ENCODE measurements around the gene MAPK8.

MAPK8 gene

GRCh38 chr10:48302515-48303476 is 3.7 kb upstream of the MAPK8 start:
- Histone ChIP-seq H3K36me3 (no peaks in the 10 kb centered on the region), H3K4me3 (ENCODE audit: low read depth in 1 of 2, low read length in 1 of 2) (no peak overlapping the region), H3K9me3 (no peaks in the 10 kb centered on the region), H3K27ac (no peak overlapping the region), H3K4me1 (ENCODE audit: control insufficient read depth in 1 of 2, insufficient read depth in 1 of 2, low read depth in 1 of 2, low read length in 1 of 2) (peaks cover 11 to 12% of the 10 kb centered on the region in 2 experiments), H3K27me3 (peaks cover 39% of the 10 kb centered on the region)
- TF ChIP-seq CTCF (IDR thresholded peaks at IDR 0.05), result no peak

GRCh38 chr10:48305905-48306264 is 592 bp upstream of the MAPK8 start:
- Histone ChIP-seq H3K27me3 (peaks cover 24% of the 10 kb centered on the region), H3K9me3 (no peaks in the 10 kb centered on the region), H3K4me3 (ENCODE audit: low read depth in 1 of 2, low read length in 1 of 2) (peak overlapping the region; percentile 65 to 74), H3K36me3 (no peaks in the 10 kb centered on the region), H3K27ac (peak overlapping the region; percentile 89), H3K4me1 (ENCODE audit: control insufficient read depth in 1 of 2, insufficient read depth in 1 of 2, low read depth in 1 of 2, low read length in 1 of 2) (peaks cover 11 to 14% of the 10 kb centered on the region in 2 experiments)
- no peak for TF ChIP-seq CTCF (IDR thresholded peaks at IDR 0.05)

- Histone ChIP-seq H3K4me1 (ENCODE audit: control insufficient read depth in 1 of 2, insufficient read depth in 1 of 2, low read depth in 1 of 2, low read length in 1 of 2) (peaks cover 11 to 14% of the 10 kb centered on the region in 2 experiments), H3K27me3 (peaks cover 13% of the 10 kb centered on the region), H3K27ac (peak overlapping the region; percentile 89), H3K36me3 (no peaks in the 10 kb centered on the region), H3K4me3 (ENCODE audit: low read depth in 1 of 2, low read length in 1 of 2) (peak overlapping the region; percentile 65 to 74), H3K9me3 (no peaks in the 10 kb centered on the region)
- TF ChIP-seq CTCF (IDR thresholded peaks at IDR 0.05), result no peak
Observed at GRCh38 chr10:48306870-48307710, 613 bp downstream of the MAPK8 start.

- Histone ChIP-seq H3K27me3 (peaks cover 13% of the 10 kb centered on the region), H3K4me1 (ENCODE audit: control insufficient read depth in 1 of 2, insufficient read depth in 1 of 2, low read depth in 1 of 2, low read length in 1 of 2) (peaks cover 11 to 14% of the 10 kb centered on the region in 2 experiments), H3K9me3 (no peaks in the 10 kb centered on the region), H3K27ac (no peak overlapping the region), H3K4me3 (ENCODE audit: low read depth in 1 of 2, low read length in 1 of 2) (peak overlapping the region; percentile 65 to 74), H3K36me3 (no peaks in the 10 kb centered on the region)
- no peak for TF ChIP-seq CTCF (IDR thresholded peaks at IDR 0.05)
Observed at GRCh38 chr10:48307711-48308018, 1.2 kb downstream of the MAPK8 start.

GRCh38 chr10:48309711-48310226 is 3.3 kb downstream of the MAPK8 start:
- Histone ChIP-seq H3K27me3 (peaks cover 10% of the 10 kb centered on the region), H3K4me1 (ENCODE audit: control insufficient read depth in 1 of 2, insufficient read depth in 1 of 2, low read depth in 1 of 2, low read length in 1 of 2) (peaks cover 11 to 14% of the 10 kb centered on the region in 2 experiments), H3K4me3 (ENCODE audit: low read depth in 1 of 2, low read length in 1 of 2) (no peak overlapping the region), H3K36me3 (no peaks in the 10 kb centered on the region), H3K9me3 (no peaks in the 10 kb centered on the region), H3K27ac (no peak overlapping the region)
- no peak for TF ChIP-seq CTCF (IDR thresholded peaks at IDR 0.05)
